ENCODE measurements around the gene MNAT1.

Gene MNAT1

DNA sequence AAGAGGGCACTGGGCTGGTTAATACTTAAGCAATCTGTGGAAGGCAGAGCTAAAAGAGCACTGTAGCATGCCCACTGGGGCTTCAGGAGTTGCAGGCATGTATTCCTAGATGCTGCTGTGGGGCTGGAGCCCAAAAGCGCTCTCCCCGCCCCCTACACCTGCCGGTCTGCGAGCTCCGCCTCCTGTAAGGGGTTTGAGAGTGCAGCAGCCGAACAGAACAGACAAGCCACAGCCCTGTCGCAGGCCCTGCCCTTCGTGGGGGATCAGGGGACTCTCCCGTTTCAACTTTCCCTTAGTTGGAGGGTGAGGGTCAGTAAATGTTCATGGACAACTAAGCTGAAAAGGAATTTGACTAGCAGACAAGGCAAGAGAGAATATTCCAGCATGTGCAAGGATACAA lies 264.1 kb downstream of the MNAT1 start:
- Histone ChIP-seq H4K8ac (ENCODE audit: low read depth, low read length) (no peak overlapping the region), H2BK120ac (ENCODE audit: low read depth, low read length) (no peak overlapping the region), H4K91ac (ENCODE audit: low read depth, low read length, poor library complexity) (no peak overlapping the region), H2BK5ac (ENCODE audit: low read length) (no peak overlapping the region), H2AFZ (ENCODE audit: low read length) (no peak overlapping the region), H3K36me3 (replicated peaks in 1 of 2; ENCODE audit: control insufficient read depth in 2 of 2, insufficient read depth in 2 of 2, low read length in 2 of 2) (peaks cover 0 to 2% of the 10 kb centered on the region in 2 donors), H3K23ac (ENCODE audit: low read depth, low read length, poor library complexity) (no peak overlapping the region), H3K27me3 (ENCODE audit: control insufficient read depth in 3 of 3, insufficient read depth in 3 of 3, low read depth in 1 of 3, low read length in 3 of 3) (no peaks in the 10 kb centered on the region), H3K9ac (ENCODE audit: low read depth, low read length, poor library complexity) (no peak overlapping the region), H3K4me1 (ENCODE audit: control insufficient read depth in 2 of 2, insufficient read depth in 1 of 2, low read depth in 1 of 2, low read length in 2 of 2) (no peaks in the 10 kb centered on the region), H3K4me3 (ENCODE audit: low read length in 2 of 2) (no peak overlapping the region), H3K4me2 (ENCODE audit: insufficient read depth, low read length, poor library complexity, severe bottlenecking) (no peak overlapping the region), H3K9me3 (replicated peaks in 1 of 2; ENCODE audit: control insufficient read depth in 2 of 2, insufficient read depth in 1 of 2, low read depth in 1 of 2, low read length in 2 of 2) (peaks cover 5% of the 10 kb centered on the region in 2 donors), H3K27ac (replicated peaks; ENCODE audit: low read length) (no peak overlapping the region), H3K14ac (ENCODE audit: low read length) (no peak overlapping the region), H2BK12ac (ENCODE audit: low read length) (no peak overlapping the region), H3K18ac (ENCODE audit: low read length) (no peak overlapping the region), H2AK5ac (ENCODE audit: low read depth, low read length) (no peak overlapping the region), H3K4ac (ENCODE audit: low read length) (no peak overlapping the region), H3K79me1 (ENCODE audit: low read depth, low read length) (no peaks in the 10 kb centered on the region), H2BK15ac (ENCODE audit: low read length) (no peak overlapping the region)
- WGBS, 2 donors (ENCODE audit: extremely low coverage in 2 of 2, insufficient read length in 2 of 2, insufficient replicate concordance in 1 of 2), result no CpG with 5 or more reads among the region's 9 CpGs
- no peak for DNase-seq (ENCODE audit: low spot score)

DNA sequence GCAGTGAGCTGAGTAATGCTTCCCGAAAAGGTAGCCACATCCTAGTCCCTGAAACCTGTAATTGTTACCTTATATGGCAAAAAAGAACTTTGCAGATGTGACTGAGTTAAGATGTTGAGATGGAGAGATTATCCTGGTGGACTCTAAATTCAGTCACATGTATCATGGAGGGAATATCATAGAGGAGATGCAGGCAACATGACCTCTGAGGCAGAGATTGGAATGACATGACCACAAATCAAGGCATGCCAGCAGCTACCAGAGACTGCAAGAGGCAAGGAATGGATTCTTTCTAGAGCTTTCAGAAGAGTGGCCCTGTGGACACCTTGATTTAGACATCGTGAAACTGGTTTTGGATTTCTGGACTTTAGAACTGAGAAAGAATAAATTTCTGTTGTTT lies 265.0 kb downstream of the MNAT1 start:
- H3K27ac ChIP-seq (replicated peaks; ENCODE audit: low read length), result no peak overlapping the region
- peaks cover 5% of the 10 kb centered on the region in 2 donors for H3K9me3 ChIP-seq (replicated peaks in 1 of 2; ENCODE audit: control insufficient read depth in 2 of 2, insufficient read depth in 1 of 2, low read depth in 1 of 2, low read length in 2 of 2)
- H2AK5ac ChIP-seq (ENCODE audit: low read depth, low read length), result no peak overlapping the region
- H2BK12ac ChIP-seq (ENCODE audit: low read length), result no peak overlapping the region
- DNase-seq (ENCODE audit: low spot score), result no peak
- no peaks in the 10 kb centered on the region for H3K4me1 ChIP-seq (ENCODE audit: control insufficient read depth in 2 of 2, insufficient read depth in 1 of 2, low read depth in 1 of 2, low read length in 2 of 2)
- H3K4ac ChIP-seq (ENCODE audit: low read length), result no peak overlapping the region
- H3K4me3 ChIP-seq (ENCODE audit: low read length in 2 of 2), result no peak overlapping the region
- no peaks in the 10 kb centered on the region for H3K27me3 ChIP-seq (ENCODE audit: control insufficient read depth in 3 of 3, insufficient read depth in 3 of 3, low read depth in 1 of 3, low read length in 3 of 3)
- no peak overlapping the region for H3K14ac ChIP-seq (ENCODE audit: low read length)
- H3K4me2 ChIP-seq (ENCODE audit: insufficient read depth, low read length, poor library complexity, severe bottlenecking), result no peak overlapping the region
- no peak overlapping the region for H3K9ac ChIP-seq (ENCODE audit: low read depth, low read length, poor library complexity)
- H3K36me3 ChIP-seq (replicated peaks in 1 of 2; ENCODE audit: control insufficient read depth in 2 of 2, insufficient read depth in 2 of 2, low read length in 2 of 2), result peaks cover 0 to 2% of the 10 kb centered on the region in 2 donors
- no peak overlapping the region for H2BK120ac ChIP-seq (ENCODE audit: low read depth, low read length)
- H3K18ac ChIP-seq (ENCODE audit: low read length), result no peak overlapping the region
- H3K23ac ChIP-seq (ENCODE audit: low read depth, low read length, poor library complexity), result no peak overlapping the region
- H2BK15ac ChIP-seq (ENCODE audit: low read length), result no peak overlapping the region
- no peaks in the 10 kb centered on the region for H3K79me1 ChIP-seq (ENCODE audit: low read depth, low read length)
- no peak overlapping the region for H4K91ac ChIP-seq (ENCODE audit: low read depth, low read length, poor library complexity)
- no peak overlapping the region for H4K8ac ChIP-seq (ENCODE audit: low read depth, low read length)
- WGBS, 2 donors (ENCODE audit: extremely low coverage in 2 of 2, insufficient read length in 2 of 2, insufficient replicate concordance in 1 of 2), result no CpG with 5 or more reads among the region's 2 CpGs
- H2BK5ac ChIP-seq (ENCODE audit: low read length), result no peak overlapping the region
- H2AFZ ChIP-seq (ENCODE audit: low read length), result no peak overlapping the region

DNA sequence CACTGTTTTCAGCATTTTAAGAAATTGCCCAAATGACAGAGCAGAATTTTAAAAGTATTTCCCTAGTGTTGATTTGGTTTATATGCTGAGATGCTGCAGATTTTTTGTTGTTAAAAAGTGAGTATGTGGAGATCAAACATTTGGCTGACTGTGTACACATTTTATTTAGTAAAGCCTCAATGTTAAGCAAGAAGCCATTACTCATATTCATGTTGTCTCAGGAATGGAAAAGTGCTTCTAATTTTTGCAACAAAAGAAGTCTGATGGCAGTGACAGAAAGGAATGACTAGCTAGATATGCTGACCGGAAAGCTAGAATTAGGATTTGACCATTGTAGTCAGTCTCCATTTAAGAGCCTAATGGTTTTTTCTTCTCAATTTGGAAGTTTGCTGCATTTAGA lies 269.0 kb downstream of the MNAT1 start:
- no peak overlapping the region for H2BK5ac ChIP-seq (ENCODE audit: low read length)
- H3K18ac ChIP-seq (ENCODE audit: low read length), result no peak overlapping the region
- H3K4ac ChIP-seq (ENCODE audit: low read length), result no peak overlapping the region
- H3K27me3 ChIP-seq (ENCODE audit: control insufficient read depth in 3 of 3, insufficient read depth in 3 of 3, low read depth in 1 of 3, low read length in 3 of 3), result no peaks in the 10 kb centered on the region
- H3K9ac ChIP-seq (ENCODE audit: low read depth, low read length, poor library complexity), result no peak overlapping the region
- H2BK12ac ChIP-seq (ENCODE audit: low read length), result no peak overlapping the region
- H3K14ac ChIP-seq (ENCODE audit: low read length), result no peak overlapping the region
- H4K91ac ChIP-seq (ENCODE audit: low read depth, low read length, poor library complexity), result no peak overlapping the region
- H3K36me3 ChIP-seq (replicated peaks in 1 of 2; ENCODE audit: control insufficient read depth in 2 of 2, insufficient read depth in 2 of 2, low read length in 2 of 2), result no peaks in the 10 kb centered on the region
- H2AK5ac ChIP-seq (ENCODE audit: low read depth, low read length), result no peak overlapping the region
- DNase-seq (ENCODE audit: low spot score), result no peak
- no peak overlapping the region for H2BK15ac ChIP-seq (ENCODE audit: low read length)
- no peak overlapping the region for H2BK120ac ChIP-seq (ENCODE audit: low read depth, low read length)
- H4K8ac ChIP-seq (ENCODE audit: low read depth, low read length), result no peak overlapping the region
- no peaks in the 10 kb centered on the region for H3K79me1 ChIP-seq (ENCODE audit: low read depth, low read length)
- H3K4me2 ChIP-seq (ENCODE audit: insufficient read depth, low read length, poor library complexity, severe bottlenecking), result no peak overlapping the region
- H3K23ac ChIP-seq (ENCODE audit: low read depth, low read length, poor library complexity), result no peak overlapping the region
- no peaks in the 10 kb centered on the region for H3K9me3 ChIP-seq (replicated peaks in 1 of 2; ENCODE audit: control insufficient read depth in 2 of 2, insufficient read depth in 1 of 2, low read depth in 1 of 2, low read length in 2 of 2)
- no peak overlapping the region for H2AFZ ChIP-seq (ENCODE audit: low read length)
- H3K27ac ChIP-seq (replicated peaks; ENCODE audit: low read length), result no peak overlapping the region
- no peaks in the 10 kb centered on the region for H3K4me1 ChIP-seq (ENCODE audit: control insufficient read depth in 2 of 2, insufficient read depth in 1 of 2, low read depth in 1 of 2, low read length in 2 of 2)
- no peak overlapping the region for H3K4me3 ChIP-seq (ENCODE audit: low read length in 2 of 2)
- no CpG with 5 or more reads among the region's 1 CpG for WGBS, 2 donors (ENCODE audit: extremely low coverage in 2 of 2, insufficient read length in 2 of 2, insufficient replicate concordance in 1 of 2)

DNA sequence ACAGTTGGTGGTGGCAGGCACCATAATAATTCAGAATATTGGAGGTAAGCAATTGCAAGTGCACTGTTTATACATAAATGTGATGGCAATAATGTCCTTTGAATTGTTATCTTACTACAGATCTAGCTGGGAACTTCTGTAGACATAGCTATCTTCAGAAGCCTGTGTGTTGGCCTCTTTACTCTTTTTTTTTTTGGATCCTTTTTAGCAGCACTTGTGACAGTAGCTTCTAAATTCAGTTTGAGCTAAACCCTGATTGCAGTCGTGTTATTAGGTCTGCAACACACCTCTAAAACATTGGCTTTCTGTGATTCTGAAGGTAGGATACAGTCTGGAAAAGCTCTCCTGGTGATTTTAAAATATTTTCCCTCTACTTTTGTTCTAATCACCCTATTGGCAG lies 285.0 kb downstream of the MNAT1 start:
- Histone ChIP-seq H3K4me1 (ENCODE audit: control insufficient read depth in 2 of 2, insufficient read depth in 1 of 2, low read depth in 1 of 2, low read length in 2 of 2) (no peaks in the 10 kb centered on the region), H3K27ac (replicated peaks; ENCODE audit: low read length) (no peak overlapping the region), H3K4ac (ENCODE audit: low read length) (no peak overlapping the region), H4K91ac (ENCODE audit: low read depth, low read length, poor library complexity) (no peak overlapping the region), H3K9ac (ENCODE audit: low read depth, low read length, poor library complexity) (no peak overlapping the region), H3K18ac (ENCODE audit: low read length) (no peak overlapping the region), H2BK12ac (ENCODE audit: low read length) (no peak overlapping the region), H3K27me3 (ENCODE audit: control insufficient read depth in 3 of 3, insufficient read depth in 3 of 3, low read depth in 1 of 3, low read length in 3 of 3) (no peaks in the 10 kb centered on the region), H3K36me3 (replicated peaks in 1 of 2; ENCODE audit: control insufficient read depth in 2 of 2, insufficient read depth in 2 of 2, low read length in 2 of 2) (no peaks in the 10 kb centered on the region), H3K9me3 (replicated peaks in 1 of 2; ENCODE audit: control insufficient read depth in 2 of 2, insufficient read depth in 1 of 2, low read depth in 1 of 2, low read length in 2 of 2) (no peaks in the 10 kb centered on the region), H2AFZ (ENCODE audit: low read length) (no peak overlapping the region), H3K23ac (ENCODE audit: low read depth, low read length, poor library complexity) (no peak overlapping the region), H3K14ac (ENCODE audit: low read length) (no peak overlapping the region), H3K79me1 (ENCODE audit: low read depth, low read length) (no peaks in the 10 kb centered on the region), H4K8ac (ENCODE audit: low read depth, low read length) (no peak overlapping the region), H2BK120ac (ENCODE audit: low read depth, low read length) (no peak overlapping the region), H3K4me2 (ENCODE audit: insufficient read depth, low read length, poor library complexity, severe bottlenecking) (no peak overlapping the region), H2BK15ac (ENCODE audit: low read length) (no peak overlapping the region), H2AK5ac (ENCODE audit: low read depth, low read length) (no peak overlapping the region), H3K4me3 (ENCODE audit: low read length in 2 of 2) (no peak overlapping the region), H2BK5ac (ENCODE audit: low read length) (no peak overlapping the region)
- WGBS, 2 donors (ENCODE audit: extremely low coverage in 2 of 2, insufficient read length in 2 of 2, insufficient replicate concordance in 1 of 2), result no CpG with 5 or more reads among the region's 1 CpG
- no peak for DNase-seq (ENCODE audit: low spot score)
